GM23248 (cell line): ENCODE measurements around the gene TNK1.

Source experiments
- EZH2 ChIP-seq: fragments of 200-600 bp; sonication (generic); IDR thresholded peaks from 2 replicates; pipeline ENCODE4 v1.6.1; 2018; ENCODE audit warnings: antibody characterized with exemption, mild to moderate bottlenecking; ENCODE audit not compliant: insufficient read depth, poor library complexity, severe bottlenecking
- EZH2phosphoT487 ChIP-seq: fragments of 200-600 bp; sonication (generic); IDR thresholded peaks from 2 replicates; pipeline ENCODE4 v1.6.1; 2018; ENCODE audit warnings: antibody characterized with exemption, moderate library complexity, mild to moderate bottlenecking, low read depth; ENCODE audit not compliant: insufficient read depth

DNA sequence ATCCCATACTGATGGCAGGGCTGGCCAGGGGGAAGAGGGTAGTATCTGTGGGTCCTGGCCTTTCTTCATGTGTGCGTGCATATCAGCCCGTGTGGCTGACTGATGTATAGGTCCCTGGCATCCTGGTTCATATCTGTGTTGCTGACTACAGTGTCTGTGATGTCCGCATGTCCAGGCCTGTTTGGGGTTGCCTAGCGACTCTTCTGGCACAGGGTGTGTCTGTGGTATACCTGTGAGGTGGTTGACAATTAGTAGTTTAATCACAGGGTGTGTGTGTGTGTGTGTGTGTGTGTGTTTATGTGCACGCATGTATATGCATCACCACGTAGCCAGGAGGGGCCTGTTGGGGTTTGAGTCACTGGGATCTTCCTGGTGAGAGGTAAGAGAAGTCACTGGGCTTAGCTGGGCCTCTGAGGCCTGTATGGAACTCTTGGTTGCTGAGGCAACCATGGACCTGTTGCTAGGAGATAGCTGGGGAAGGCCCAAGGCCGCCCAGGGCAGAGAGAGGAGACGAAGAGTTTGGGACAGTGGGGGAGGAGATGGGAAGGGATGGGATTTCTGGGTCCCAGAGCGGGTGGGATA lies 26.5 kb upstream of the TNK1 start:
- TF ChIP-seq EZH2phosphoT487 (no peak), EZH2 (no peak)
